Liver (tissue), 3 donors: Measurements from ENCODE around the gene HID1.

Source experiments
- FOXA1 ChIP-seq: IDR thresholded peaks from 2 replicates; pipeline ENCODE4 v1.6.1; 2016; ENCODE audit warnings: antibody characterized with exemption
- GABPA ChIP-seq, 2 donors: IDR thresholded peaks in 1 of 2; conservative IDR thresholded peaks in 1 of 2; 2 replicates each; pipeline ENCODE4 v1.6.1; 2016; ENCODE audit warnings: antibody characterized with exemption in 2 of 2, mild to moderate bottlenecking in 1 of 2, moderate library complexity in 1 of 2
- HNF4A ChIP-seq, 2 donors: conservative IDR thresholded peaks; 2 replicates each; pipeline ENCODE4 v1.6.1; 2016; ENCODE audit warnings: antibody characterized with exemption in 2 of 2, mild to moderate bottlenecking in 2 of 2
- JUND ChIP-seq, 2 donors: IDR thresholded peaks; 2 replicates each; pipeline ENCODE4 v1.6.1; 2016; ENCODE audit warnings: antibody characterized with exemption in 2 of 2
- NR2F2 ChIP-seq: IDR thresholded peaks from 2 replicates; pipeline ENCODE4 v1.6.1; 2016; ENCODE audit warnings: antibody characterized with exemption
- RAD21 ChIP-seq, 2 donors: IDR thresholded peaks; 2 replicates each; pipeline ENCODE4 v1.6.1; 2016; ENCODE audit warnings: antibody characterized with exemption in 2 of 2, mild to moderate bottlenecking in 2 of 2
- TAF1 ChIP-seq: conservative IDR thresholded peaks from 2 replicates; pipeline ENCODE4 v1.6.1; 2016; ENCODE audit warnings: antibody characterized with exemption, mild to moderate bottlenecking
- YY1 ChIP-seq: IDR thresholded peaks from 2 replicates; pipeline ENCODE4 v1.6.1; 2016; ENCODE audit warnings: antibody characterized with exemption, mild to moderate bottlenecking
- TF ChIP-seq, protein P1 (sequence below): fragments of 150-350 bp; IDR thresholded peaks from 2 replicates; pipeline ENCODE4 v1.5.1; 2017; ENCODE audit warnings: improper control_type of control experiment, low read depth, low read length; ENCODE audit not compliant: missing input control
- TF ChIP-seq, protein P2 (sequence below): IDR thresholded peaks from 2 replicates; pipeline ENCODE4 v1.6.1; 2016; ENCODE audit warnings: antibody characterized with exemption
- TF ChIP-seq, protein P3 (sequence below): IDR thresholded peaks from 2 replicates; pipeline ENCODE4 v1.6.1; 2016; ENCODE audit warnings: antibody characterized with exemption
- TF ChIP-seq, protein P4 (sequence below): IDR thresholded peaks from 2 replicates; pipeline ENCODE4 v1.6.1; 2016; ENCODE audit warnings: antibody characterized with exemption, mild to moderate bottlenecking
- donor health status: healthy.
- donor health status: healthy.

GRCh38 chr17:74903671-74904070 lies 68.9 kb downstream of the HID1 start:
- TF ChIP-seq, protein P1, sequence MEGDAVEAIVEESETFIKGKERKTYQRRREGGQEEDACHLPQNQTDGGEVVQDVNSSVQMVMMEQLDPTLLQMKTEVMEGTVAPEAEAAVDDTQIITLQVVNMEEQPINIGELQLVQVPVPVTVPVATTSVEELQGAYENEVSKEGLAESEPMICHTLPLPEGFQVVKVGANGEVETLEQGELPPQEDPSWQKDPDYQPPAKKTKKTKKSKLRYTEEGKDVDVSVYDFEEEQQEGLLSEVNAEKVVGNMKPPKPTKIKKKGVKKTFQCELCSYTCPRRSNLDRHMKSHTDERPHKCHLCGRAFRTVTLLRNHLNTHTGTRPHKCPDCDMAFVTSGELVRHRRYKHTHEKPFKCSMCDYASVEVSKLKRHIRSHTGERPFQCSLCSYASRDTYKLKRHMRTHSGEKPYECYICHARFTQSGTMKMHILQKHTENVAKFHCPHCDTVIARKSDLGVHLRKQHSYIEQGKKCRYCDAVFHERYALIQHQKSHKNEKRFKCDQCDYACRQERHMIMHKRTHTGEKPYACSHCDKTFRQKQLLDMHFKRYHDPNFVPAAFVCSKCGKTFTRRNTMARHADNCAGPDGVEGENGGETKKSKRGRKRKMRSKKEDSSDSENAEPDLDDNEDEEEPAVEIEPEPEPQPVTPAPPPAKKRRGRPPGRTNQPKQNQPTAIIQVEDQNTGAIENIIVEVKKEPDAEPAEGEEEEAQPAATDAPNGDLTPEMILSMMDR = no peak
- TF ChIP-seq, protein P2, sequence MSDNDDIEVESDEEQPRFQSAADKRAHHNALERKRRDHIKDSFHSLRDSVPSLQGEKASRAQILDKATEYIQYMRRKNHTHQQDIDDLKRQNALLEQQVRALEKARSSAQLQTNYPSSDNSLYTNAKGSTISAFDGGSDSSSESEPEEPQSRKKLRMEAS = no peak
- TF ChIP-seq FOXA1 (no peak), RAD21 (IDR thresholded peaks at IDR 0.05) (no peak), HNF4A (conservative IDR thresholded peaks at IDR 0.05) (no peak), NR2F2 (no peak), TAF1 (no peak), GABPA (IDR thresholded peaks at IDR 0.05 in 1 of 2, conservative IDR thresholded peaks at IDR 0.05 in 1 of 2) (no peak), YY1 (no peak), JUND (IDR thresholded peaks at IDR 0.05) (no peak)
- TF ChIP-seq, protein P3, sequence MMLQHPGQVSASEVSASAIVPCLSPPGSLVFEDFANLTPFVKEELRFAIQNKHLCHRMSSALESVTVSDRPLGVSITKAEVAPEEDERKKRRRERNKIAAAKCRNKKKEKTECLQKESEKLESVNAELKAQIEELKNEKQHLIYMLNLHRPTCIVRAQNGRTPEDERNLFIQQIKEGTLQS = no peak
- TF ChIP-seq, protein P4, sequence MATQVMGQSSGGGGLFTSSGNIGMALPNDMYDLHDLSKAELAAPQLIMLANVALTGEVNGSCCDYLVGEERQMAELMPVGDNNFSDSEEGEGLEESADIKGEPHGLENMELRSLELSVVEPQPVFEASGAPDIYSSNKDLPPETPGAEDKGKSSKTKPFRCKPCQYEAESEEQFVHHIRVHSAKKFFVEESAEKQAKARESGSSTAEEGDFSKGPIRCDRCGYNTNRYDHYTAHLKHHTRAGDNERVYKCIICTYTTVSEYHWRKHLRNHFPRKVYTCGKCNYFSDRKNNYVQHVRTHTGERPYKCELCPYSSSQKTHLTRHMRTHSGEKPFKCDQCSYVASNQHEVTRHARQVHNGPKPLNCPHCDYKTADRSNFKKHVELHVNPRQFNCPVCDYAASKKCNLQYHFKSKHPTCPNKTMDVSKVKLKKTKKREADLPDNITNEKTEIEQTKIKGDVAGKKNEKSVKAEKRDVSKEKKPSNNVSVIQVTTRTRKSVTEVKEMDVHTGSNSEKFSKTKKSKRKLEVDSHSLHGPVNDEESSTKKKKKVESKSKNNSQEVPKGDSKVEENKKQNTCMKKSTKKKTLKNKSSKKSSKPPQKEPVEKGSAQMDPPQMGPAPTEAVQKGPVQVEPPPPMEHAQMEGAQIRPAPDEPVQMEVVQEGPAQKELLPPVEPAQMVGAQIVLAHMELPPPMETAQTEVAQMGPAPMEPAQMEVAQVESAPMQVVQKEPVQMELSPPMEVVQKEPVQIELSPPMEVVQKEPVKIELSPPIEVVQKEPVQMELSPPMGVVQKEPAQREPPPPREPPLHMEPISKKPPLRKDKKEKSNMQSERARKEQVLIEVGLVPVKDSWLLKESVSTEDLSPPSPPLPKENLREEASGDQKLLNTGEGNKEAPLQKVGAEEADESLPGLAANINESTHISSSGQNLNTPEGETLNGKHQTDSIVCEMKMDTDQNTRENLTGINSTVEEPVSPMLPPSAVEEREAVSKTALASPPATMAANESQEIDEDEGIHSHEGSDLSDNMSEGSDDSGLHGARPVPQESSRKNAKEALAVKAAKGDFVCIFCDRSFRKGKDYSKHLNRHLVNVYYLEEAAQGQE = no peak
